ENCODE results near the gene C1QTNF8. TPM values are rescaled to one million over a fixed set of nuclear protein-coding genes. Genes with fewer than 3 reads are reported as not detected.

C1QTNF8 gene
- total RNA-seq, 1 experiment from 2014 or later = not detected

DNA sequence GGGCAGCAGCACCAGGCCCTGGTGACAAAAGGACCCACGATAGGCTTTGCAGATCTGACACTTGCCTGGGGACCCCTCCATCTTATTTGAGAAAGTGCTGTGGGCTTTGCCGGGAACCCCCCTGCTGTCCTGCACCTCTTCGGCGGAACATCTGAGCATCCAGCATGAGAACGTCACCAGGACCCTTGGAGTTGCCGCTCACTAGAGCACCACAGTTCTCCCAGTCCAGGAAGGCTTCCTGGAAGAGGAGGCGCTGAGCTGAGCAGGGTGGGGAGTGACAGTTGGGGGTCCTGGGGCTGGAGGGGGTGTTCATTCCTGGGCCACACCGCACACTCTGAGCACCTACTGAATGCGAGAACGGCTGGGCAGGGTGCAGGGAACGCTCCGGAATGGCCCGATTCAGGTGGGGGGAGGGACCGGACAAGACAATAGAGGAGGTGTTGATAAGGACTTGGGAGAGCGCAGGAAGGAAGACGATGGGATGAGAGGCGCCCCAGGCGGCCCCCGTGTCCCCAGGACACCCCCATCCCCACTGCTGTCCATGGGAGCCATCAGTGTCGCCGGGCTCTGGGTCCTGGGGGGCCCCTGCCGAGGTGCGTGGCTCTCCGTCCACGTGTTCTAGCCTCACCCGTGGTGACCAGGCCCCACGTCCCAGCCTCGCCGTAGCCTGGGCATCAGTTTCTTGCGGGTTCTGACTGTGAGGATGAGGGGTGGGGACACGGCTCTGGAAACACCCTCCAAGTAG, 32.1 kb upstream of the C1QTNF8 start:
- no peak for DNase-seq (ENCODE audit: low read depth)

DNA sequence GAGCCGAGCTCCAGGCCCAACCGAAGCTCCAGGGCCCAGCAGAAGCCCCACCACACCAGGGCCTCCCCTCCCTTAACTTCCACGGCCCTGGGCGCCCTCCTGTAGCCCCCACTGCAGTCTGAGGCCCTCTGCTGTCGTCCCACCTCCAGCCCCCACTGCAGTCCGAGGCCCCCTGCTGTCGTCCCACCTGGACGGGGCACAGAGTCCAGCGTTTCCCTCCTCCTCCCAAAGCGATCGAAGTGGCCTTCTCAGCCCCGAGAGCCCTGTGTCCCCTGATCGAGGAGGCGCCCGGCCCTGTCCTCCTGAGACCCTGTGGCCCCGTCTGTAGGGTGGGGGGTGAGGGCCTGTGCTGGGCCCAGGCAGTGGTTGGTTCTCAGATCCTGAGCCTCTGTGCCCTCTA, 31.1 kb upstream of the C1QTNF8 start:
- DNase-seq (ENCODE audit: low read depth) = no peak

DNA sequence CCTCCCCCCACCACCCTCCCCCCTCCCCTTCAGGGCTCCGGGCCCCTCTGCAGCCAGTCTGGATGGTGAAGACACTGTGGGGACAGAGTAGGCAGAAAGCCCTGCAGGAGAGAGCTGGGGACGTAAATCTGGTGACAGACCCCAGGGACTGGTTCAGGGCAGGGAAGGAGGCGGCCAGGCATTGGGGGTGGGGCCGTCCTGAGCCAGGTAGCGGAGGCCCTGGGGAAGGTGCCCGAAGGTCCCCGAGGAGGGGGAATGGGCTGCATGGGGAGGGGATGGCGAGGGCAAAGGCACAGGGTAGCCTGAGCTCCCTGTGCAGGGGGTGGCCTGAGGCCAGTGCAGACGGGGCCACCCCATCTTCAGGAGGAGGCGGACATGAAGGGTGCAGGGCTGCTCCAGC, 30.5 kb upstream of the C1QTNF8 start:
- DNase-seq (ENCODE audit: low read depth) = no peak

DNA sequence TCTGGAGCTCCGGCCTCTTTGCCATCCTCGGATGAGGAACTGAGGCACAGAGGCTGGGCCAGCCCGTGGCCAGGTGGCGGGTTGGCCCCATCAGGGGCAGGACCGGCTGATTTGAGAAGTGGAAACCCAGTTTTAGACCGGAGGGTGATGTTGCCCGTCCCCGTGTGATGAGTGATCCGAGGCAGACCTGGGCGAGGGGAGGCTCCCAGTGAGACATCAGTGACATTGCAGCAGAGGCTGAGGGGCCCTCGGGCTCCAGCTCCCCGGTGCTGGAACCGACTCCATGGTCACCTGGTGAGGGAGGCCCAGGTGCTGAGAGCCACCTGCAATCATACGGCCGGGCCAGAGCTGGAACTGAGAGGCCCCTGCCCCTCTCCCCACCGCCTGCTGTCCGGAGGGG, 30.0 kb upstream of the C1QTNF8 start:
- DNase-seq (ENCODE audit: low read depth) = no peak

DNA sequence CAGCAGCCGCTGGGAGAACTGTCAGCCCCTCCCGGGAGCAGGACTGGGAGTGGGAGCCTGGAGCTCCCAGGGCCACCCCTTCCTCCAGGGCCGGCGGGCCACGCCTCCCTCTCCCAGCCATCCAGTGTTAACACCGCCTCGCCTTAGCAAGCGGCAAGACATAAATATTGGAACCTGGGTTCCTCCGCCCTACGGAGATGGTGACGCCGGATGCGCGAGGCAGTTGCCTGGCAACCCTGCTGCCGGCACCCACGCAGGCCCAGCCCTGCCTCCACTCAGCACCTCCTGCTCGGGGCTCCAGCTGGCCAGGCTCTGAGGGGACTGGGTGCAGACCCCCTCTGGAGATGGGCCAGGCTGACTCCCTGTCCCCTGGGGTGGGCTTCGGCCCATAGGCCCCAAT, 29.4 kb upstream of the C1QTNF8 start:
- peak; percentile 26 for DNase-seq (ENCODE audit: low read depth)

DNA sequence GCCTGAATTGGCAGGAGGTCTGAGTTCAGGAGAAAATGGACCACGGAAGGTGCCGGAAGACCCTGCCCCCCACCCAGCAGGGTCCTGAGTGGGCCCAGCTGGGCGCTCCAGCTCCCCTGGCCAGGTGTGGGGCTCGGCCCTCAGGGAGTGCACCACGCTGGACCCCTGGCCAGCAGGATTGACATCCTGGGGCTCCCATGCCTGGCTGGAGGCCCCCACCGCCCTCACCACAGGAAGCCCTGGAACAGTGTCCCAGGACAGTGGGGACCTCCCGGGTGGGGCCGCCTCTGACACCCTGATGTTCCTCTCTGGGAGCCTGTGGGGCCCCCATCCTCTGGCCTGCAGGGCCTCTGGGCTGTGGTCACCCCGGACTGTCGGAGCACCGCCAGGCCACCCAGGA, 28.8 kb upstream of the C1QTNF8 start:
- DNase-seq (ENCODE audit: low read depth) = no peak

DNA sequence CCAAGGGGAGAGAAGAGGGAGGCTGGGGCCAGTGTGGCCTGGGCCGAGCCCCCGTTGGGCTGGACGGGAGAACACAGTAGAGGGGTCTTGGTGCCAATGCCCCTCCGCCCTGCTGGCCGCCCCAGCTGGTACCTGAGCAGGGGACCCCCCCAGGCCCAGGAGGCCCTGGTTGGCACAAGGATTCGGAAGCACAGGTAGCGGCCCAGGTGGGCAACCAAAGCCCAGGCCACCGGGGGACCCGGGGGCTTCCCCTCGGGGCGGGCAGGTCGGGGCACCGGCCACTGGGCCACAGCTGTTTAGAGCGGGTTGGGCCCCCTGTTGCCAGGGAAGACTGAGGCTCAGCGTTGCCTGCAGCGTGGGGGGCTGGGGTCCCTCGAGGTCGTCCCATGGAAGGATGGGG, 28.2 kb upstream of the C1QTNF8 start:
- no peak for DNase-seq (ENCODE audit: low read depth)

DNA sequence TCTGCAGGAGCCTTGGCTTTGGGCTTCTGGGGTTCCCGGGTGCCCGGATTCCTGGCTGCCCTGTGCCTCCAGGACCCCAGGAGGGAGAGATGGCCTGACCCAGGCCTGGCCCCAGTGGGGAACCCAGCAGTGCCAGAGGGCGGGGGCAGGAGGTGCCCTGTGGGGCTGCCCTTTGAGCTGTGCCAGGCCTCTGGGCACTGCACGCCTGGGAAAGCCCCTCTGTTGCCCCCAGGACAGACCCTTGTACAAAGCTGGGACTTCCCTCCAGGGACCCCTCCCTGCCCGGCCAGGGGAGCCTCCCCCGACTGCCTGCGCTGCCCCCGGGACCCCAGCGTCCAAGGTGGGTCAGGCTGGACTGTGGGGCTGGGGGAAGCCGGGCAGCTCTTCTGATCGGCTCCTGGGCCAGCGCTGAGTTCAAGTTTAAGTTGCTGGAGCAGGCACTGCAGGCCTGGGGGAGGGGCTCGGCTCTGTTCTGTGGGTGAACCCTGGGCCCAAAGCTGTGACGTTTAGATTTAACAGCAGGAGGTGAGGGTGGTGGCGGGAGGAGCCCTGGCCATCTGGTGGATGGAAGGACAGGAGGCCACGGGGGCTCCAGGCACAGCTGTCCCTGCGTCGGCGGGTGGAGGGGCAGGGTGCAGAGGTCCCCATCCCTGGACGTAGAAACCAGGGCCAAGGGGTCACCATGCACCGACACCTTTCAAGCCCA, 27.6 kb upstream of the C1QTNF8 start:
- no peak for DNase-seq (ENCODE audit: low read depth)

DNA sequence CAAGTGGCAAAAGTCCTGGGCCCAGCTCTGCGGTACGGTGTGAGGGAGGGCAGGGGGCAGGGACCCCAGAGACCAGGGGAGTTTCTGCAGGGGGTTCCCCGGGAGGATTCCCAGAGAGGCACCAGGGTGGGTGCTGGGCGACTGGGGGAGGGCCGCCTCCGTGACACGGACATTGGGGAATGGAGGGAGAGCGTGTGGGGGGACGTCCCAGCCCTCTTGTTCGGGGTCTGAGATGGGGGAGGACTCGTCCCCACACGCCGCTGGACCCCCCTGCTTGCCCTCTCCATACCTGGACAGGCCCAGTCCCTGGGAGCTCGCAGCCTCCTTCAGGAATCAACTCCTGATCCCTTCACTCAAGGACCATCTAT, 26.3 kb upstream of the C1QTNF8 start:
- no peak for DNase-seq (ENCODE audit: low read depth)

DNA sequence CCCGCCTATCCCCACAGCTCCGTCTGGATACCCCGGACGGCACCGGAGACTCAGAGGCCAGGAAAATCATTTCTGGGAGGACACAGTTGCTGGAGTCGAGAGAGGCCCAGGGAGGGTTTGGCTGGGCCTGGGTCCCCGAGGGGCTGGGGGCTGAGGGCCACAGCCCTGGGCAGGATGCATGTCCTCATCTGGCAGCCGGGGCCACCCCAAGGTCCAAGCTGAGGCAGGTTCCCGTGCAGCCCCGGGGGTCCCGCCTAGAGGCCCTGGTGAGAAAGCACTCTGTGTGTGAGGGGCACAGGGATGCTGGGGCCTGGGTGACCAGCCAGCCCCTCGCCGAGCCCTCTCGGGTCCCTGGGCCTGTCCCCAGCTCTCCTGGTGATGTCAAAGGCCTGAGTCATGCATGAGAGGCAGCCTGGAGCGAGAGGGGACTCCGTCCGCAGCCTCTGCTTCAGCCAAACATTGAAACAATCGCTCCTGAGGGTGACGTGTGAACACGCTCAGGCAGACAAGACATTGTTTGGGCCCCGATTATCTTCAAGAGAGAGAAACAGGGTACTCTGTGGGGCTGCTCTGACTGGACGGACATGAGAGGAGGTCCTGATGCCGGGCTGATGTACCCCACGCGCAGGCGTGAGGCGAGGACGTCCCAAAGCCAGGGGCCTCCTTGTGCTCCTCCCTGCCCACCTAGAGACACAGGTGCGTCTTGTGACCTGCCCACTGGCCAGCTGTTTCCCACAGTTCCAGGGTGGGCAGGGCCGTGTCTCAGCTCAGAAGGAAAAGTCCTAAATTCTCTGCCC, 25.8 kb upstream of the C1QTNF8 start:
- DNase-seq (ENCODE audit: low read depth) = no peak

DNA sequence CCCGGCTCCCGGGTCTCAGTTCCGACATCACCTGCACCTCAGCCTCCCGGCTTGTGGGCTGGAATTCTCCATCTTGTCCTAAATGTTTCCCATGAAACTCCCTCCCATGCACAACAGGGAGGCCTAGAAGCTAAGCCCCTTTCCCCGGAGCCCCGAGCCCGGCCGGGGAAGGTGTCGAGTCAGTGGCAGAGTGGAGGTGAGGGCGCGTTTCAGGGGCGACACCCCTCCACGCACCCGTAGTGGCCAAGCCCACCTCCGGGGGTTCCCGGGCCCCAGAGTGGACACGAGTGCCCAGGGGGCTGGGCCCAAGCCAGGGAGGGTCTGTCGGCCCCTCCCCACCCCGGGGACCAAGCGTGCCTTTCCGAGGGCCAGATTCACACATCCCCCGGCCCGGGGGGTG, 25.0 kb upstream of the C1QTNF8 start:
- DNase-seq (ENCODE audit: low read depth) = no peak

DNA sequence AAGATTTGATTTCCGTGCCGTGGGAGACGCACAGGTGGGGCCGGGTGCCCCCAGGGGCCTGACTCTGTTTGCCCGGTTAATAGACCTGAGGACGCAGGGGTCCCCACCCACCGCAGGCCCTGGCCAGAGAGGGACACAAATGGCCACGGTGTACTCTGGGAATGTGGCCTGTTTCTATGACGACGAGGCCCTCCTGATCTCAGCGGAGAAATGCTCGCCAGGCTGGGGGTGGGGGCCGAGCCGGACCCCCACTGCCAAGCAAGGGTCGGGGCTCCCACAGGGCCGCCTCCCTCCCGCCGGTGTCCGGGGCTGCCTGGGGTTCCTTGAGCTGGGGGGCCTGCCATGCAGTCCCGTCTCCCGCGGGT, 24.5 kb upstream of the C1QTNF8 start:
- DNase-seq (ENCODE audit: low read depth) = no peak

DNA sequence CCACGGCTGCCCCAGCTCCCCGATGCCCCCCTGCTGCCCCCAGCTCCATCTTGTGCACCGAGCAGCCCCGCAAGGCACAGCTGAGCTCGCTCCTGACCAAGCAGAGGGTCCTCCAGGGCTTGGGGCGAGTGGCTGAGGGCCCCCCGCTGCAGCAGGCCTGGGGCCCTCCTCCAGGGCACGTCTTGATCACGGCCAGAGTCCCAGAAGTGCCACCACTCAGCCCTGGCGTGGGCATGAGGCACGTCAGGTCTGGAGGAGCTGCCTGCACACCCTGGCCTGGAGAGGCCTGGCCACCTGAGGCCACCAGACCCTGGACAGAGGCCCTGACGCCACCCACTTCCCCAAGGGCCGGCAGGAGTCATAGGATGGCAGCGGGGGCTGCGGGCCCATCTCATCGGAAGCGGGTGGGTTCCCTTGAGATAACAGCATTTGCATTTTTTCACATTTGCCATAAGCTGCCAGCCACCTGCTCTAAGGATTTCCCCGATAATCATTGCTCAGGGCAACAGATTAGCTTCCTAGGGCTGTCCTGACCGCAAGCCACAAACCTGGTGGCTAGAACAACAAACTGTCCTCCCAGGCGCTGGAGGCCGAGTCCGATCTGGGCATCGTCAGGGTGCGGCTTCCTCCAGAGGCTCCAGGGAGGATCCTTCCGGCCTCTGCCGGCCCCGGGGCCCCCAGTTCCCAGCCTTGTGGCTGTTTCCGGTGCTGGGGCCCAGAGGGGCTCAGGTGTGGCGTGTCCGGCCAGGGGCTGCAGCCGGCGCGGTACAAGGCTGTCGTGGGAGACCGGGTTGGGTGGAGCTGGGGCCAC, 23.9 kb upstream of the C1QTNF8 start:
- DNase-seq (ENCODE audit: low read depth) = peak; percentile 73

DNA sequence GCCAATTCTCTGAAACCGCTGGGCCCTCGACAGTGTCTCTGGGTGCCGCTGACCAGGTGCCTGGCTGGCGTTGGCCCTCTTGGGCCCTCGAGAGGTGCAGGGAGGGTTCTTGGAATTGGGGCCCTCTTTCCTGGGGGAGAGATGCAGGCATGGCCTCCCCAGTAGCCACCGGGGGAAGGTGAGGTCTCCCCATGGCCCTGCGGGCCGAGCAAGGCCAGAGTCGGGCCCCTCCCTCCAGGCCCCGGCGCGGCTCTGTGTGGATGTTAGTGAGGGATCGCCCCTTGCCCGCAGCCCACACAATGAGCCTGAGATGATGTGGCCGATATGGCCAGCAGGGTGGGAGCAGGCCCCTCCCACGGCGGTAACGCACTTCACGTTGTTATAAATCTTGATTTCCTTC, 23.1 kb upstream of the C1QTNF8 start:
- no peak for DNase-seq (ENCODE audit: low read depth)

DNA sequence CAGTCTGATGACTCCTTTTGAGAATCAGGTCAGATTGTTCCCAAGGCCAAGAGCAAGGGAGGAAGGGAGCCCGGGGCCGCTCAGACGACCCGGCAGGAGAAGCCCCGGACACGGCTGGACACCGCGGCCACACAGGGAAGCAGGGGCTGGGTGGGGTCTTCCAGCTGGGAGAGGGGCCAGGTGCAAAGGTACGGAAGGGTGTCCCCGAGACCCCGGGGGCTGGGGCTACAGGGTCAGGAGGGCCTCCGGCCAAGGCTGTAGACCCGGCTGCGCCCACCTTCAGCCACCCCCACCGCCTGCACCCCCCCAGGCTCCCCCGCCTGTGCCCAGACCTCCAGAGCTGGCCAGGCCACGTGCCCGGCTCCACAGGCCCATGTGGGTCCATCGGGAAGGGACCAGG, 21.9 kb upstream of the C1QTNF8 start:
- no peak for DNase-seq (ENCODE audit: low read depth)

DNA sequence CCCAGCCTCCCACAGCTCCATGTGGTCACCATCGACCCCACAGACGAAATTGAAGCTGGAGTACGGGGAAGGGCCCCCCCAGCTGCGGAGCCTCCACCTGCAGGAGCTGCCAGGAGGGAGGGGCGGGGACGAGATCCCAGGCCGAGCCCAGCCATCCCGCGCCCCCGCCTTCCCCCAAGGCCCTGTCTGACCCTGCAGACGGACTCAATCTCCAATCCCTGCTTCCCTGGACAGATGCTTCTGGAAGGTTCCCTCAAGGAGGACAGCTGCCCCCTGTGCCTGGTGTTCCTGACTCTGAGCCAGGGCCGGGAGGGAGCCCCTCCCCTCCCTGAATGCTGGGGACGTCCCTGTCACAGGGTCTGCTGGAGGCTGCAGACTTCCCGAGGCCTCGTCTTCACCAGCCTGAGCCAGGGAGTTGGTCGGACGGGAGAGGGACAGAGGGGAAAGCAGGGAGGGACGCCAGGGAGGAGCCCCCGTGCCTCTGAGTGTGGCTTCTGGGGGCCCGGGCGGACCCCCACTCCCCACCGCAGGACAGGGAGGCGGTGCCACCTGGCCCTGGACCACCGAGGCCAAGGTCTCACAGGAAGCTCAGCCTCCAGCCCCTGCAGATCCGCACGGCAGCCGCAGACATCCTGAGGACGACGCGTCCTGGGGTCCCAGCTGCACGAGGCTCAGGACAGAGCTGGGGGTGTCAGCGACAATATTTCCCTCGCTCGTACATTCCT, 21.3 kb upstream of the C1QTNF8 start:
- DNase-seq (ENCODE audit: low read depth) = no peak

DNA sequence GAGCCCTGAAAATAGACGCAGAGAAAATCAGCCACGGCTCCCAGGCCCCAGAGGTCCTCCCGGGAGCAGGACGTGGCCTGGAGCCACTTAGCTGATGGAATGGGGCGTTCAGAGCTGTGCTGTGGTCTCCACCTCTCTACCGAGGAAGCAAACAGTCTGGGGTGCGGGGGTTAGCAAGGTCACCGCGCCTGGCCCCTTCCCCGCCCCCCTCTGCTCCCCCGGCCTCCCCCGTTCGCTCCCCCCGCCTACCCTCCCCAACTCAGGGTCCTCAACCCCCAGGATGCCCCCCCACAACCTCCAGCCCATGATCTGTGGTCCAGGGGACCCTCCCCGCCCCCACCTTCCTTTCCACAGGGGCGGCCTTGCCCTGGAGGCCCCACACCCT, 20.6 kb upstream of the C1QTNF8 start:
- DNase-seq (ENCODE audit: low read depth) = no peak

DNA sequence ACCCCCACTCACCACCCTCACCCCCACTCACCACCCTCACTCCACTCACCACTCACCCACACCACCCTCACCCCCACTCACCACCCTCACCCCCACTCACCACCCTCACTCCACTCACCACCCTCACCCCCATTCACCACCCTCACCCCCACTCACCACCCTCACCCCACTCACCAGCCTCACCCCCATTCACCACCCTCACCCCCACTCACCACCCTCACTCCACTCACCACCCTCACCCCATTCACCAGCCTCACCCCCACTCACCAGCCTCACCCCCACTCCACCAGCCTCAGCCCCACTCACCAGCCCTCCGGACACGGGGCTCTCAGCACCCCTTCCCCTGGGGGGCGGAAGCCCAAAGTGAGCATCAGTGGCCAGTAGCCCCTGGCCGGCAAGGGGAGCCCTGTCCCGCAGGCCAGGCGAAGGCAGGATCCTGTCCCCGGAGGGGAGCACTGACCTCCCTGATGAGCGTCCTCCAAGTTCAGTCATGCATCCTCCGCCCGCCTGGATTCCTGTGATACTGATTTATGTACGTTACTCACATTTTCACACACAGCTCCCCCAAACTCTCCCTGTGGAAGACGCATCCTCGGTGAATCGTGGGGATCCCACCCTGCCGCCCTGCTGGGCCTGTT, 18.0 kb upstream of the C1QTNF8 start:
- DNase-seq (ENCODE audit: low read depth) = no peak

DNA sequence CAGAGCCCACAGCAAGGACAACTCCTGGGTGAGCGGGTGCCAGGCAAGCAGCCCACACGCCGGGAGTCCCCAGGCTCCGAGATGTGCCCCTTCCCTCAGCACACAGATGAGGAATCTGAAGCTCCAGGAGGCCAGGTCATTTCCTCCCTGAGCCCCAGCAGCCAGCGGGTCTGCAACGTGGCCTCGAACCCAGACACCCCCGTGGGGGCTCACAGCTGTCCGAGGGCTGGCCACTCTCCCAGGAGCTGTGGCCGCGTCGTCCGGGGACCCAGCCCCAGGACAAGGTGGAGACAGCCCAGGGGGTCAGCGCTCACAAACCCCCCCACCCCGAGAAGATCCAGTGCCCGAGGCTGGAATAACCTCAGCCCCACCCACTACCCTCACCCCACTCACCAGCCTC, 17.4 kb upstream of the C1QTNF8 start:
- no peak for DNase-seq (ENCODE audit: low read depth)

DNA sequence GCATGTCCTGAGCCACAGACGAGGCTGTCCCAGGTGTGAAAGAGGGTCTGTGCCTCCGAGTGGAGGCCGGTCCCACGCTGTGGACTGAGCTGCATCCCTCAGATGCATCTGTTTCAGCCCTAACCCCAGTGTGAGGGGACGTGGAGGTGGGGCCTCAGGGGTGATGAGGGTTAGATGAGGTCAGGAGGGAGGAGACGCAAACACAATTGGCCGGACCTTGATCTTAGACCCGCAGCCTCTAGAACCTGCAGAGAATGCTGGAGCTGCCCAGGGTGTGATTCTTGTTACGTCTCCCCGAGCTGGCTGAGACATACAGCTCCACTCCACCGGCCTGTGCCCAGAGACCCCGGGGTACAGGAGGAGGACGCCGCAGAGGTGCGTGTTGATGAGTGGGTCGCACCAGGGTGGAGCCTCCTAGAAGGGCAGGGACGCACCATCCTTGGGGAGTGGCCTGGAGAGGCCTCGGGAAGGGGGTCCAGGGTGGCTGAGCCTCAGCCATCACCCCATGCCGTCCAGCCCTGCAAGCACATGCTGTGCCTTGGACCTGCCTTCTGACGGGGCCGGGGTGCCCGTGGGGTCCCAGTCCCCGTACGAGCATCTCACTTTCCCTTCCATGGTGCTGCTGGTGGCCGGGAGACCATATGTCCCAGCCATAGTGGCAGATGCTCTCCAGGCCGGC, 16.6 kb upstream of the C1QTNF8 start:
- DNase-seq (ENCODE audit: low read depth) = no peak
